H9 (cell line): ENCODE results near the gene GRID2. TPM values are rescaled to one million over a fixed set of nuclear protein-coding genes. Genes with fewer than 3 reads are reported as not detected.

Source experiments
- DNase-seq: peaks from one replicate; pipeline ENCODE4 v3.0.0-alpha.2; 2017
- H2AFZ ChIP-seq: one replicate; pipeline ENCODE4 v1.6.1; 2013; ENCODE audit warnings: mild to moderate bottlenecking, low read length, control low read depth, moderate library complexity
- H2AK5ac ChIP-seq: 2 replicates; pipeline ENCODE4 v1.6.1; 2013; ENCODE audit warnings: low read length, control low read depth, mixed read lengths; ENCODE audit not compliant: insufficient read length
- H2BK120ac ChIP-seq: one replicate; pipeline ENCODE4 v1.6.1; 2013; ENCODE audit warnings: low read depth, mild to moderate bottlenecking, low read length, control low read depth, inconsistent platforms; ENCODE audit not compliant: poor library complexity, severe bottlenecking
- H2BK12ac ChIP-seq: 2 replicates; pipeline ENCODE4 v1.6.1; 2013; ENCODE audit warnings: low read length, control low read depth, mixed read lengths, low read depth; ENCODE audit not compliant: insufficient read length
- H2BK15ac ChIP-seq: 2 replicates; pipeline ENCODE4 v1.6.1; 2013; ENCODE audit warnings: low read depth, low read length, control low read depth
- H2BK20ac ChIP-seq: one replicate; pipeline ENCODE4 v1.6.1; 2013; ENCODE audit warnings: low read depth, mild to moderate bottlenecking, low read length, control low read depth, inconsistent platforms; ENCODE audit not compliant: poor library complexity, severe bottlenecking
- H2BK5ac ChIP-seq: 2 replicates; pipeline ENCODE4 v1.6.1; 2013; ENCODE audit warnings: low read length, control low read depth, mixed read lengths; ENCODE audit not compliant: insufficient read length
- H3K14ac ChIP-seq: 2 replicates; pipeline ENCODE4 v1.6.1; 2013; ENCODE audit warnings: low read length, control low read depth; ENCODE audit not compliant: insufficient read depth
- H3K18ac ChIP-seq: 2 replicates; pipeline ENCODE4 v1.6.1; 2013; ENCODE audit warnings: low read depth, mild to moderate bottlenecking, mixed read lengths, low read length, control low read depth; ENCODE audit not compliant: insufficient read length
- H3K23ac ChIP-seq: 2 replicates; pipeline ENCODE4 v1.6.1; 2013; ENCODE audit warnings: low read length, control low read depth, mixed read lengths, low read depth; ENCODE audit not compliant: insufficient read length
- H3K23me2 ChIP-seq: 2 replicates; pipeline ENCODE4 v1.6.1; 2013; ENCODE audit warnings: low read depth, mild to moderate bottlenecking, mixed read lengths, low read length, control low read depth; ENCODE audit not compliant: insufficient read length, poor library complexity, severe bottlenecking
- H3K27ac ChIP-seq: 2 replicates; pipeline ENCODE4 v1.5.1; 2013; ENCODE audit warnings: low read length, control low read depth, mixed read lengths, low read depth; ENCODE audit not compliant: insufficient read length
- H3K27me3 ChIP-seq: 2 replicates; pipeline ENCODE4 v1.6.1; 2013; ENCODE audit warnings: low read length, control low read depth, inconsistent platforms; ENCODE audit not compliant: insufficient read depth
- H3K4ac ChIP-seq: 2 replicates; pipeline ENCODE4 v1.6.1; 2013; ENCODE audit warnings: low read depth, mild to moderate bottlenecking, control low read depth, inconsistent platforms, low read length, moderate library complexity
- H3K4me1 ChIP-seq: 2 replicates; pipeline ENCODE4 v1.6.1; 2013; ENCODE audit warnings: low read length, control low read depth, inconsistent platforms; ENCODE audit not compliant: insufficient read depth
- H3K4me2 ChIP-seq: 2 replicates; pipeline ENCODE4 v1.6.1; 2013; ENCODE audit warnings: low read length, control low read depth, mixed read lengths; ENCODE audit not compliant: insufficient read length, insufficient read depth
- H3K56ac ChIP-seq: 2 replicates; pipeline ENCODE4 v1.6.1; 2013; ENCODE audit warnings: low read depth, mild to moderate bottlenecking, mixed read lengths, low read length, control low read depth; ENCODE audit not compliant: insufficient read length
- H3K79me1 ChIP-seq: 2 replicates; pipeline ENCODE4 v1.6.1; 2013; ENCODE audit warnings: low read depth, mild to moderate bottlenecking, moderate library complexity, low read length, control low read depth, inconsistent platforms; ENCODE audit not compliant: insufficient read depth, poor library complexity, severe bottlenecking
- H3K79me2 ChIP-seq: 2 replicates; pipeline ENCODE4 v1.6.1; 2013; ENCODE audit warnings: low read length, control low read depth, inconsistent platforms; ENCODE audit not compliant: insufficient read depth
- H3K9ac ChIP-seq: 2 replicates; pipeline ENCODE4 v1.6.1; 2013; ENCODE audit warnings: low read length, control low read depth, mixed read lengths; ENCODE audit not compliant: insufficient read length; ENCODE audit errors: extremely low read depth
- H3K9me3 ChIP-seq: one replicate; pipeline ENCODE4 v1.6.1; 2013; ENCODE audit warnings: low read depth, low read length, inconsistent platforms; ENCODE audit not compliant: control insufficient read depth
- H3T11ph ChIP-seq: one replicate; pipeline ENCODE4 v1.6.1; 2013; ENCODE audit warnings: mild to moderate bottlenecking, low read length, control low read depth, inconsistent platforms
- H4K20me1 ChIP-seq: one replicate; pipeline ENCODE4 v1.6.1; 2013; ENCODE audit not compliant: control insufficient read depth, insufficient read length, insufficient read depth
- H4K5ac ChIP-seq: 2 replicates; pipeline ENCODE4 v1.6.1; 2013; ENCODE audit warnings: low read depth, mild to moderate bottlenecking, mixed read lengths, low read length, control low read depth; ENCODE audit not compliant: insufficient read length
- H4K8ac ChIP-seq: replicated peaks from 2 replicates; pipeline ENCODE4 v1.6.1; 2013; ENCODE audit warnings: low read length, control low read depth, mixed read lengths, low read depth; ENCODE audit not compliant: insufficient read length
- H4K91ac ChIP-seq: 2 replicates; pipeline ENCODE4 v1.6.1; 2013; ENCODE audit warnings: low read depth, mild to moderate bottlenecking, moderate library complexity, mixed read lengths, low read length, control low read depth; ENCODE audit not compliant: insufficient read length
- H3K27ac Mint-ChIP-seq, 3 experiments: 2 replicates in 2 of 3; 3 replicates in 1 of 3; pipeline ENCODE4 v1.8.0; 2020 to 2021; ENCODE audit warnings: mixed read lengths in 3 of 3, mild to moderate bottlenecking in 1 of 3, moderate library complexity in 1 of 3
- H3K27me3 Mint-ChIP-seq: 2 replicates; pipeline ENCODE4 v1.8.0; 2021; ENCODE audit warnings: low read depth, mild to moderate bottlenecking, moderate library complexity, mixed read lengths
- H3K36me3 Mint-ChIP-seq, 3 experiments: 2 replicates in 2 of 3; 3 replicates in 1 of 3; pipeline ENCODE4 v1.8.0; 2020 to 2021; ENCODE audit warnings: low read depth in 3 of 3, mixed read lengths in 3 of 3; ENCODE audit not compliant: insufficient read depth in 1 of 3
- H3K4me1 Mint-ChIP-seq, 2 experiments: 2 replicates each; pipeline ENCODE4 v1.8.0; 2020; ENCODE audit warnings: mixed read lengths in 2 of 2
- H3K4me3 Mint-ChIP-seq, 2 experiments: 2 replicates in 1 of 2; 3 replicates in 1 of 2; pipeline ENCODE4 v1.8.0; 2020 to 2021; ENCODE audit warnings: mild to moderate bottlenecking in 2 of 2, mixed read lengths in 2 of 2, moderate library complexity in 1 of 2
- H3K9me3 Mint-ChIP-seq, 2 experiments: 2 replicates in 1 of 2; 3 replicates in 1 of 2; pipeline ENCODE4 v1.8.0; 2020; ENCODE audit warnings: mild to moderate bottlenecking in 2 of 2, mixed read lengths in 2 of 2, moderate library complexity in 1 of 2
- CTCF ChIP-seq: fragments of 200-600 bp; sonication (generic); conservative IDR thresholded peaks from 3 replicates; pipeline ENCODE4 v1.8.0; 2021; ENCODE audit warnings: antibody characterized with exemption, mild to moderate bottlenecking
- WGBS: extraction: QIAGEN DNeasy Blood & Tissue Kit; methylation state at CpG from one replicate; pipeline ENCODE4 v1.1.7; 2013; ENCODE audit warnings: missing lambda C conversion rate, low lambda C conversion rate, mixed read lengths; ENCODE audit not compliant: insufficient read length; ENCODE audit errors: extremely low coverage; 5-methylcytosine and 5-hydroxymethylcytosine counted together
- total RNA-seq: library from RNA; stranded (reverse); gene quantifications from 2 replicates; pipeline ENCODE4 v1.2.1, GENCODE V29; 2021

GRID2 gene
- total RNA-seq, 1 experiment from 2014 or later = 21.8 TPM

GRCh38 chr4:93451954-93452353, 1148.2 kb downstream of the GRID2 start:
- H3K79me2 ChIP-seq = no peaks in the 10 kb centered on the region
- H3K4me1 Mint-ChIP-seq = no peaks in the 10 kb centered on the region
- no peaks in the 10 kb centered on the region for H3K23me2 ChIP-seq
- no peak overlapping the region for H2BK5ac ChIP-seq
- H3K9ac ChIP-seq = no peak overlapping the region
- no peaks in the 10 kb centered on the region for H3K27me3 ChIP-seq
- TF ChIP-seq CTCF = no peak
- H3K79me1 ChIP-seq = no peaks in the 10 kb centered on the region
- no peak overlapping the region for H2AFZ ChIP-seq
- no peak for DNase-seq
- H2BK20ac ChIP-seq = no peak overlapping the region
- no peak overlapping the region for H3K27ac ChIP-seq
- H2BK12ac ChIP-seq = no peak overlapping the region
- no peak overlapping the region for H3K18ac ChIP-seq
- no peak overlapping the region for H3K27ac Mint-ChIP-seq
- H4K20me1 ChIP-seq = no peaks in the 10 kb centered on the region
- H3K14ac ChIP-seq = no peak overlapping the region
- no peak overlapping the region for H2BK120ac ChIP-seq
- no peak overlapping the region for H3K4me2 ChIP-seq
- WGBS = no CpG with 5 or more reads among the region's 1 CpG
- no peaks in the 10 kb centered on the region for H3K4me1 ChIP-seq
- H3K4me3 Mint-ChIP-seq = no peak overlapping the region
- H2BK15ac ChIP-seq = no peak overlapping the region
- H2AK5ac ChIP-seq = no peak overlapping the region
- no peak overlapping the region for H4K8ac ChIP-seq
- no peak overlapping the region for H3K4ac ChIP-seq
- H3K9me3 ChIP-seq = no peaks in the 10 kb centered on the region
- H3T11ph ChIP-seq = no peak overlapping the region
- no peak overlapping the region for H4K5ac ChIP-seq
- H4K91ac ChIP-seq = no peak overlapping the region
- no peaks in the 10 kb centered on the region for H3K9me3 Mint-ChIP-seq
- H3K23ac ChIP-seq = no peak overlapping the region
- H3K56ac ChIP-seq = no peak overlapping the region
- H3K36me3 Mint-ChIP-seq = no peaks in the 10 kb centered on the region
- no peaks in the 10 kb centered on the region for H3K27me3 Mint-ChIP-seq
